OCI-LY3 (cell line): Measurements from ENCODE around the gene IGFBP7.

ENCODE experiments used
- H2AFZ ChIP-seq: fragments of 200-600, 300-600 bp; shearing (Covaris generic); 2 replicates; pipeline ENCODE4 v1.6.0; 2014; ENCODE audit warnings: antibody characterized with exemption, low read depth, low read length
- H3K27ac ChIP-seq: fragments of 200-600, 300-600 bp; sonication (generic); 2 replicates; pipeline ENCODE4 v1.5.1; 2014; ENCODE audit warnings: mild to moderate bottlenecking, low read length, moderate library complexity, mixed read lengths
- H3K27me3 ChIP-seq: fragments of 200-600, 300-600 bp; sonication (generic); 2 replicates; pipeline ENCODE4 v1.6.1; 2014; ENCODE audit warnings: low read depth, low read length, mixed read lengths
- H3K36me3 ChIP-seq: fragments of 200-600, 300-600 bp; sonication (generic); replicated peaks from 2 replicates; pipeline ENCODE3; 2014; ENCODE audit warnings: low read depth, low read length, mixed read lengths
- H3K4me1 ChIP-seq: fragments of 300-600, 200-600 bp; sonication (generic); 2 replicates; pipeline ENCODE4 v1.6.1; 2014; ENCODE audit warnings: low read length, mixed read lengths
- H3K4me2 ChIP-seq: fragments of 200-600, 300-600 bp; sonication (generic); 2 replicates; pipeline ENCODE4 v1.6.1; 2014; ENCODE audit warnings: low read length, mixed read lengths
- H3K4me3 ChIP-seq: fragments of 300-600, 200-600 bp; sonication (generic); 2 replicates; pipeline ENCODE4 v1.5.1; 2014; ENCODE audit warnings: antibody characterized with exemption, mild to moderate bottlenecking, low read length, moderate library complexity
- H3K79me2 ChIP-seq: fragments of 300-600, 200-600 bp; shearing (Covaris generic); 2 replicates; pipeline ENCODE4 v1.6.1; 2014; ENCODE audit warnings: mild to moderate bottlenecking, low read length, mixed read lengths
- H3K9ac ChIP-seq: fragments of 300-600, 200-600 bp; shearing (Covaris generic); 2 replicates; pipeline ENCODE4 v1.6.0; 2014; ENCODE audit warnings: mild to moderate bottlenecking, low read length, moderate library complexity
- H3K9me3 ChIP-seq: fragments of 200-600, 300-600 bp; shearing (Covaris generic); 2 replicates; pipeline ENCODE4 v1.6.1; 2014; ENCODE audit warnings: low read length, mixed read lengths; ENCODE audit not compliant: insufficient read depth
- H4K20me1 ChIP-seq: fragments of 200-600, 300-600 bp; sonication (generic); 2 replicates; pipeline ENCODE4 v1.6.1; 2016; ENCODE audit warnings: low read length, mixed read lengths; ENCODE audit not compliant: insufficient read depth
- EZH2phosphoT487 ChIP-seq: fragments of 200-600 bp; shearing (Covaris generic); IDR thresholded peaks from 2 replicates; pipeline ENCODE4 v1.6.1; 2018; ENCODE audit warnings: antibody characterized with exemption, mixed run types, low read depth
- TF ChIP-seq, protein P1 (sequence below): fragments of 200-600, 300-600 bp; sonication (generic); IDR thresholded peaks from 2 replicates; pipeline ENCODE4 v1.5.1; 2014; ENCODE audit warnings: antibody characterized with exemption, low read length, low read depth

Gene IGFBP7

DNA sequence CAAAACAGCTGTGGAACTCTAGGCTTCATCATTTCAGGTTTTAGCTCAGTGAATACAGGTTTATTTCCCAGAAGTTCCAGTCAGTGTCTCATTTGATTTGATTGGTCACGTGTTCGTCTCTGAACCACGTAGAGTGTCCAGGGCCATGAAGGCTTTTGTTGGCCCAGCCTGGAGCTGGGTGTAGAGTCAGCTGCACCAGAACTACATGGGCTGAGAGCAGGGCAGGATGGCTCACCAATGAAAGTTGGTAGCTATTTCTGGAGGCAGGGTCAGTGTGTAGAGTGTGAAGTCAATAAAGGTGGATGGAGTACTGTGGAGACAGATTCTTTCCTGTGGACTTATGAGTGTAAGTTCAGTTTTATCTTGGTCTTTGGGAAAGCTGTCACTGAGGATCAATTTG is 43.0 kb upstream of the IGFBP7 start:
- H3K27me3 ChIP-seq = peaks cover 18% of the 10 kb centered on the region; the same call in 1 of the 2 replicates
- H3K4me1 ChIP-seq = peaks cover 4% of the 10 kb centered on the region; the same call in 1 of the 2 replicates
- no peaks in the 10 kb centered on the region for H3K9me3 ChIP-seq
- H3K36me3 ChIP-seq = no peaks in the 10 kb centered on the region
- no peaks in the 10 kb centered on the region for H4K20me1 ChIP-seq
- no peak overlapping the region for H3K4me3 ChIP-seq
- H3K79me2 ChIP-seq = no peaks in the 10 kb centered on the region
- H3K27ac ChIP-seq = no peak overlapping the region
- H3K9ac ChIP-seq = no peak overlapping the region
- TF ChIP-seq, protein P1, sequence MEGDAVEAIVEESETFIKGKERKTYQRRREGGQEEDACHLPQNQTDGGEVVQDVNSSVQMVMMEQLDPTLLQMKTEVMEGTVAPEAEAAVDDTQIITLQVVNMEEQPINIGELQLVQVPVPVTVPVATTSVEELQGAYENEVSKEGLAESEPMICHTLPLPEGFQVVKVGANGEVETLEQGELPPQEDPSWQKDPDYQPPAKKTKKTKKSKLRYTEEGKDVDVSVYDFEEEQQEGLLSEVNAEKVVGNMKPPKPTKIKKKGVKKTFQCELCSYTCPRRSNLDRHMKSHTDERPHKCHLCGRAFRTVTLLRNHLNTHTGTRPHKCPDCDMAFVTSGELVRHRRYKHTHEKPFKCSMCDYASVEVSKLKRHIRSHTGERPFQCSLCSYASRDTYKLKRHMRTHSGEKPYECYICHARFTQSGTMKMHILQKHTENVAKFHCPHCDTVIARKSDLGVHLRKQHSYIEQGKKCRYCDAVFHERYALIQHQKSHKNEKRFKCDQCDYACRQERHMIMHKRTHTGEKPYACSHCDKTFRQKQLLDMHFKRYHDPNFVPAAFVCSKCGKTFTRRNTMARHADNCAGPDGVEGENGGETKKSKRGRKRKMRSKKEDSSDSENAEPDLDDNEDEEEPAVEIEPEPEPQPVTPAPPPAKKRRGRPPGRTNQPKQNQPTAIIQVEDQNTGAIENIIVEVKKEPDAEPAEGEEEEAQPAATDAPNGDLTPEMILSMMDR = no peak
- no peak for TF ChIP-seq EZH2phosphoT487
- H2AFZ ChIP-seq = no peak overlapping the region
- no peak overlapping the region for H3K4me2 ChIP-seq

DNA sequence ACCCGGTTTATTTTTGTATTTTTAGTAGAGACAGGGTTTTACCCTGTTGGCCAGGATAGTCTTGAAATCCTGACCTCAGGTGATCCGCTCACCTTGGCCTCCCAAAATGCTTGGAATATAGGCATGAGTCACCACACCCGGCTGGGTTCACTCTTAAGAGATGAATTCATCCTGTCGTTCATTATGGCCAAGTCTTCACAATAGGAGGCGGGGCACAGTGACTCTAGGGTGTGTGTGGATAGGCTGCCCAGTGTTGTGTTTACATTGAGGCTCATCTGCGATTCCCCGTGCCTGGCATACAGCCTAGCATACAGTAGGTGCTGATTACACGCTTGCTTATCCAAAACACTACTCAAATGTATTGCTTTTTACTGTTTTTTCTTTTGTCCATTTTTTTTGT is 41.3 kb upstream of the IGFBP7 start:
- H2AFZ ChIP-seq = no peak overlapping the region
- H4K20me1 ChIP-seq = no peaks in the 10 kb centered on the region
- peaks cover 4% of the 10 kb centered on the region; the same call in 1 of the 2 replicates for H3K4me1 ChIP-seq
- peaks cover 18% of the 10 kb centered on the region; the same call in 1 of the 2 replicates for H3K27me3 ChIP-seq
- H3K79me2 ChIP-seq = no peaks in the 10 kb centered on the region
- no peak for TF ChIP-seq EZH2phosphoT487
- TF ChIP-seq, protein P1 = no peak
- no peak overlapping the region for H3K4me2 ChIP-seq
- H3K36me3 ChIP-seq = no peaks in the 10 kb centered on the region
- no peak overlapping the region for H3K4me3 ChIP-seq
- no peak overlapping the region for H3K27ac ChIP-seq
- no peaks in the 10 kb centered on the region for H3K9me3 ChIP-seq
- H3K9ac ChIP-seq = no peak overlapping the region

DNA sequence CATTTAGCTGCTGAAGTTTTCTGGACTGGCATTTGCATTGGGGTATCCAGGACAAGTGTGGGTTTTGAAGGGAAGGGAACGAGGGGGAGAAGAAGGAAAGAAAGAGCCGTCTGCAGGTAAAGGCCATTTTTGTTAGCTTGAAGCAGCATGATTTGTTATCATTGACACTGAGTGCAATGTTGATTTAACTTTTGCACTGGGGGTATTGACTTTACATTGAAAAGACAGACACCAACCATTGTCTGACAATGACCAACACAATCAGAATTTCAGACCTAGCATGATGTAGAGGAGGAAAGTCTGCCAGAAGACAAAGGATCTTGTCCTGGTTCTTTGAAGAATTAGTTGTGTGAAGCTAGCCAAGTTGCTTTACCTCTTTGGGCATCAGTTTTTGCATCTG is 39.6 kb upstream of the IGFBP7 start:
- peaks cover 9% of the 10 kb centered on the region; the same call in 1 of the 2 replicates for H3K27me3 ChIP-seq
- H4K20me1 ChIP-seq = no peaks in the 10 kb centered on the region
- no peaks in the 10 kb centered on the region for H3K36me3 ChIP-seq
- H3K4me3 ChIP-seq = no peak overlapping the region
- H3K27ac ChIP-seq = no peak overlapping the region
- H2AFZ ChIP-seq = no peak overlapping the region
- no peaks in the 10 kb centered on the region for H3K79me2 ChIP-seq
- H3K4me2 ChIP-seq = no peak overlapping the region
- H3K4me1 ChIP-seq = no peaks in the 10 kb centered on the region
- no peaks in the 10 kb centered on the region for H3K9me3 ChIP-seq
- no peak overlapping the region for H3K9ac ChIP-seq
- no peak for TF ChIP-seq EZH2phosphoT487
- TF ChIP-seq, protein P1 = no peak

DNA sequence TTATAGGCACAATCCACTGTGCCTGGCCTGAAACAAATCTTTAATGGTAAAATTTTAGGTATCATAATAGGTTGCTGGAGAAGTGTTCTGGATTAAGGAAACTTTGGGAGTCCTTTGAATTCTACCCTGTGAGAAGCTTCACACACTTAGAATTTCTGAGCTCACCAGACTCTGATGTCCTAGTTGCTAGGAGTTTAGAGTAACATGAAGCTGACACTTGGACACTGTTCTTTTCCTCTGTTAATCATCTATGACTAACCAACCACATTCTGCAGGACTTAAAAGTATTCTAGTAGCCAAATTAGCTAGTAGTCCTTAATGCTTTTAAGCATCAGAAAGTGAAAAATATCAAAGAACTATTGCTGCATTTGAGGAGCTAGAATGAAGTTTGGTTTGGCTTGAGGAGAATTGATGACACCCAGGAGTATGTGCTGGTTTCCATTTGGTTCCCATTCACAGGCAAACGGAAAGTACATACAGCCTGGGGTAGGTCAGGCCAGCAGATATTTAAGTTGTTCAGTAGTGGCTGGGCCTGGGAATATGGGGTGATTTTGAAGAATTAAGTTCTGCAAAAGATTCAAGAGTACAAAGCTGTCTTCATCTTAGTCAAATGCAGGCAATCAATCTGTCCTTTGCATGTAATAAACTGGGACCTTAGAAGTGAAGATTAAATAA is 38.8 kb upstream of the IGFBP7 start:
- H3K4me1 ChIP-seq = no peaks in the 10 kb centered on the region
- no peaks in the 10 kb centered on the region for H3K9me3 ChIP-seq
- no peaks in the 10 kb centered on the region for H4K20me1 ChIP-seq
- no peak overlapping the region for H3K27ac ChIP-seq
- no peak for TF ChIP-seq EZH2phosphoT487
- TF ChIP-seq, protein P1 = no peak
- no peak overlapping the region for H3K4me2 ChIP-seq
- no peaks in the 10 kb centered on the region for H3K79me2 ChIP-seq
- H3K27me3 ChIP-seq = peaks cover 6% of the 10 kb centered on the region; the same call in 1 of the 2 replicates
- no peaks in the 10 kb centered on the region for H3K36me3 ChIP-seq
- no peak overlapping the region for H3K9ac ChIP-seq
- no peak overlapping the region for H2AFZ ChIP-seq
- no peak overlapping the region for H3K4me3 ChIP-seq
